Neuronal stem cell (in vitro differentiated cells): Measurements from ENCODE around the gene PCBD1.

Experiments used
- DNase-seq: peaks from one replicate; pipeline ENCODE4 v3.0.0-alpha.2; 2013; ENCODE audit warnings: low spot score
- H2AFZ ChIP-seq: one replicate; pipeline ENCODE4 v1.6.1; 2013; ENCODE audit warnings: mild to moderate bottlenecking, low read length, inconsistent platforms
- H2AK5ac ChIP-seq: 2 replicates; pipeline ENCODE4 v1.6.1; 2013; ENCODE audit warnings: low read depth, mild to moderate bottlenecking, inconsistent platforms, low read length, moderate library complexity, mixed read lengths
- H2BK120ac ChIP-seq: 2 replicates; pipeline ENCODE4 v1.6.1; 2013; ENCODE audit warnings: low read depth, mild to moderate bottlenecking, inconsistent platforms, low read length, moderate library complexity, mixed read lengths
- H2BK12ac ChIP-seq: one replicate; pipeline ENCODE4 v1.6.1; 2013; ENCODE audit warnings: low read length, inconsistent platforms
- H2BK15ac ChIP-seq: 2 replicates; pipeline ENCODE4 v1.6.1; 2013; ENCODE audit warnings: mild to moderate bottlenecking, low read length, inconsistent platforms, mixed read lengths
- H2BK5ac ChIP-seq: one replicate; pipeline ENCODE4 v1.6.1; 2013; ENCODE audit warnings: inconsistent platforms, mild to moderate bottlenecking, low read length, moderate library complexity
- H3K14ac ChIP-seq: one replicate; pipeline ENCODE4 v1.6.1; 2013; ENCODE audit warnings: low read length, inconsistent platforms
- H3K18ac ChIP-seq: 2 replicates; pipeline ENCODE4 v1.6.1; 2013; ENCODE audit warnings: low read length, inconsistent platforms
- H3K23ac ChIP-seq: 2 replicates; pipeline ENCODE4 v1.6.1; 2013; ENCODE audit warnings: low read depth, mild to moderate bottlenecking, mixed read lengths, low read length, inconsistent platforms; ENCODE audit not compliant: poor library complexity
- H3K27ac ChIP-seq: replicated peaks from 3 replicates; pipeline ENCODE4 v1.5.1; 2013; ENCODE audit warnings: low read length, inconsistent platforms
- H3K27me3 ChIP-seq, 3 experiments: 2 replicates each; pipeline ENCODE4 v1.6.1; 2013; ENCODE audit warnings: low read length in 3 of 3, mild to moderate bottlenecking in 2 of 3, inconsistent platforms in 1 of 3, low read depth in 1 of 3, mixed read lengths in 1 of 3, moderate library complexity in 1 of 3; ENCODE audit not compliant: control insufficient read depth in 3 of 3, insufficient read depth in 3 of 3
- H3K36me3 ChIP-seq, 2 donors: replicated peaks in 1 of 2; 2 replicates each; pipeline ENCODE4 v1.6.1; 2013; ENCODE audit warnings: low read length in 2 of 2; ENCODE audit not compliant: control insufficient read depth in 2 of 2, insufficient read depth in 2 of 2
- H3K4ac ChIP-seq: 2 replicates; pipeline ENCODE4 v1.6.1; 2013; ENCODE audit warnings: inconsistent platforms, mild to moderate bottlenecking, low read length, moderate library complexity
- H3K4me1 ChIP-seq, 2 donors: 1 replicate in 1 of 2; 2 replicates in 1 of 2; pipeline ENCODE4 v1.6.1; 2013; ENCODE audit warnings: low read length in 2 of 2, low read depth in 1 of 2; ENCODE audit not compliant: control insufficient read depth in 2 of 2, insufficient read depth in 1 of 2
- H3K4me2 ChIP-seq: one replicate; pipeline ENCODE4 v1.6.1; 2013; ENCODE audit warnings: mild to moderate bottlenecking, low read length, inconsistent platforms; ENCODE audit not compliant: insufficient read depth, poor library complexity, severe bottlenecking
- H3K4me3 ChIP-seq, 2 donors: 2 replicates each; pipeline ENCODE4 v1.5.1; 2013; ENCODE audit warnings: low read length in 2 of 2, mild to moderate bottlenecking in 2 of 2, inconsistent platforms in 1 of 2, moderate library complexity in 1 of 2
- H3K79me1 ChIP-seq: one replicate; pipeline ENCODE4 v1.6.1; 2013; ENCODE audit warnings: low read depth, mild to moderate bottlenecking, inconsistent platforms, low read length, moderate library complexity
- H3K9ac ChIP-seq: one replicate; pipeline ENCODE4 v1.6.1; 2013; ENCODE audit warnings: mild to moderate bottlenecking, low read depth, low read length, inconsistent platforms; ENCODE audit not compliant: poor library complexity
- H3K9me3 ChIP-seq, 2 donors: replicated peaks in 1 of 2; 2 replicates each; pipeline versions ENCODE3 to v1.6.1; 2013; ENCODE audit warnings: low read length in 2 of 2, mild to moderate bottlenecking in 2 of 2, inconsistent platforms in 1 of 2, low read depth in 1 of 2, mixed read lengths in 1 of 2, moderate library complexity in 1 of 2; ENCODE audit not compliant: control insufficient read depth in 2 of 2, insufficient read depth in 1 of 2
- H4K8ac ChIP-seq: one replicate; pipeline ENCODE4 v1.6.1; 2013; ENCODE audit warnings: low read depth, mild to moderate bottlenecking, inconsistent platforms, low read length, moderate library complexity
- H4K91ac ChIP-seq: one replicate; pipeline ENCODE4 v1.6.1; 2013; ENCODE audit warnings: low read length, low read depth, mild to moderate bottlenecking, inconsistent platforms; ENCODE audit not compliant: poor library complexity
- WGBS, 2 donors: extraction: QIAGEN DNeasy Blood & Tissue Kit; methylation state at CpG; one replicate each; pipeline ENCODE4 v1.1.7; 2013; ENCODE audit warnings: missing lambda C conversion rate in 2 of 2, mixed read lengths in 1 of 2; ENCODE audit not compliant: insufficient read length in 2 of 2, insufficient replicate concordance in 1 of 2; ENCODE audit errors: extremely low coverage in 2 of 2; 5-methylcytosine and 5-hydroxymethylcytosine counted together

Gene PCBD1

GRCh38 chr10:70896551-70896950 is 8.2 kb upstream of the PCBD1 start:
- H2BK5ac ChIP-seq, result no peak overlapping the region
- no peak overlapping the region for H2BK120ac ChIP-seq
- no peak overlapping the region for H2BK15ac ChIP-seq
- no peak overlapping the region for H2AFZ ChIP-seq
- H3K27me3 ChIP-seq, result peaks cover 0 to 46% (median 0%) of the 10 kb centered on the region in 3 experiments
- no peaks in the 10 kb centered on the region for H3K4me1 ChIP-seq
- no peak overlapping the region for H3K4me3 ChIP-seq
- no peak overlapping the region for H3K23ac ChIP-seq
- H3K79me1 ChIP-seq, result no peaks in the 10 kb centered on the region
- H2AK5ac ChIP-seq, result no peak overlapping the region
- H3K9me3 ChIP-seq, result no peaks in the 10 kb centered on the region
- H4K8ac ChIP-seq, result no peak overlapping the region
- no peak overlapping the region for H4K91ac ChIP-seq
- no peaks in the 10 kb centered on the region for H3K36me3 ChIP-seq
- WGBS, 2 donors, result no CpG with 5 or more reads among the region's 1 CpG
- no peak overlapping the region for H3K14ac ChIP-seq
- H3K18ac ChIP-seq, result no peak overlapping the region
- no peak overlapping the region for H3K4ac ChIP-seq
- no peak for DNase-seq
- no peak overlapping the region for H3K9ac ChIP-seq
- H2BK12ac ChIP-seq, result no peak overlapping the region
- H3K4me2 ChIP-seq, result no peak overlapping the region
- no peak overlapping the region for H3K27ac ChIP-seq

- no peak overlapping the region for H2BK5ac ChIP-seq
- no peak overlapping the region for H3K27ac ChIP-seq
- no peaks in the 10 kb centered on the region for H3K36me3 ChIP-seq
- H2AK5ac ChIP-seq, result no peak overlapping the region
- no peaks in the 10 kb centered on the region for H3K9me3 ChIP-seq
- peaks cover 0 to 26% (median 0%) of the 10 kb centered on the region in 3 experiments for H3K27me3 ChIP-seq
- no peak overlapping the region for H3K4ac ChIP-seq
- no peak overlapping the region for H2BK15ac ChIP-seq
- no peak overlapping the region for H2BK120ac ChIP-seq
- H3K79me1 ChIP-seq, result no peaks in the 10 kb centered on the region
- H3K23ac ChIP-seq, result no peak overlapping the region
- no peak overlapping the region for H3K4me3 ChIP-seq
- H2BK12ac ChIP-seq, result no peak overlapping the region
- no peak overlapping the region for H3K4me2 ChIP-seq
- H3K14ac ChIP-seq, result no peak overlapping the region
- no CpG with 5 or more reads among the region's 2 CpGs for WGBS, 2 donors
- no peak overlapping the region for H4K91ac ChIP-seq
- no peak overlapping the region for H4K8ac ChIP-seq
- no peak overlapping the region for H3K9ac ChIP-seq
- peaks cover 2 to 4% of the 10 kb centered on the region in 2 donors for H3K4me1 ChIP-seq
- no peak overlapping the region for H2AFZ ChIP-seq
- no peak overlapping the region for H3K18ac ChIP-seq
- DNase-seq, result no peak
Measured at GRCh38 chr10:70894416-70894815, 6.1 kb upstream of the PCBD1 start.

GRCh38 chr10:70893227-70894006 is 5.1 kb upstream of the PCBD1 start:
- H3K9me3 ChIP-seq, result no peaks in the 10 kb centered on the region
- no peak overlapping the region for H3K23ac ChIP-seq
- no peak overlapping the region for H2BK5ac ChIP-seq
- H3K4me3 ChIP-seq, result no peak overlapping the region
- H2BK15ac ChIP-seq, result no peak overlapping the region
- no CpG with 5 or more reads among the region's 10 CpGs for WGBS, 2 donors
- no peaks in the 10 kb centered on the region for H3K36me3 ChIP-seq
- no peak overlapping the region for H2BK120ac ChIP-seq
- no peak for DNase-seq
- no peak overlapping the region for H2BK12ac ChIP-seq
- no peak overlapping the region for H2AK5ac ChIP-seq
- H3K4me2 ChIP-seq, result no peak overlapping the region
- no peaks in the 10 kb centered on the region for H3K79me1 ChIP-seq
- H4K8ac ChIP-seq, result no peak overlapping the region
- peaks cover 5 to 6% of the 10 kb centered on the region in 2 donors for H3K4me1 ChIP-seq
- H3K14ac ChIP-seq, result no peak overlapping the region
- no peak overlapping the region for H4K91ac ChIP-seq
- no peak overlapping the region for H3K4ac ChIP-seq
- H2AFZ ChIP-seq, result no peak overlapping the region
- H3K18ac ChIP-seq, result no peak overlapping the region
- no peak overlapping the region for H3K27ac ChIP-seq
- H3K27me3 ChIP-seq, result peaks cover 0 to 16% (median 0%) of the 10 kb centered on the region in 3 experiments
- H3K9ac ChIP-seq, result no peak overlapping the region

DNA sequence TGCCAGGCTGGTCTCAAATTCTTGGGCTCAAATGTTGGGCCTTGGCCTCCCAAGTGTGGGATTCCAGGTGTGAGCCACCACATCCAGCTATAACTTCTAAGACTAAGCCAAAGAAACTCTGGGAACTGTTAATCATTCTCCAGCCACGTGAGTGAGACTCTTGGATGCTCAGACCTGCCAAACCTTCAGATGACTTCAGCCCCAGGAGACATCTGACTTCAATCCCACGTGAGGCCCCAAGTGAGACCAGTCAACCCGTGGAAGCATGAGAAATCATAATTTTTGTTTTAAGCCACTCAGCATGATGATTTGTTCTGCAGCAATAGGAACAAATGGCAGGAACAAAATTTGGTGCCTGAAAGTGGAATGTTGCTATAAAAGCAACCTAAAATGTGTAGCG is 4.3 kb upstream of the PCBD1 start:
- no peak overlapping the region for H4K8ac ChIP-seq
- H3K14ac ChIP-seq, result no peak overlapping the region
- no peaks in the 10 kb centered on the region for H3K36me3 ChIP-seq
- no peak overlapping the region for H2AK5ac ChIP-seq
- no peak overlapping the region for H3K18ac ChIP-seq
- no peak overlapping the region for H3K23ac ChIP-seq
- H2BK5ac ChIP-seq, result no peak overlapping the region
- H3K9ac ChIP-seq, result no peak overlapping the region
- H3K4me3 ChIP-seq, result no peak overlapping the region
- H3K27me3 ChIP-seq, result peaks cover 0 to 10% (median 0%) of the 10 kb centered on the region in 3 experiments
- H3K9me3 ChIP-seq, result no peaks in the 10 kb centered on the region
- no peak overlapping the region for H3K4me2 ChIP-seq
- H2BK12ac ChIP-seq, result no peak overlapping the region
- H4K91ac ChIP-seq, result no peak overlapping the region
- DNase-seq, result no peak
- peaks cover 5 to 6% of the 10 kb centered on the region in 2 donors for H3K4me1 ChIP-seq
- WGBS, 2 donors, result no CpG with 5 or more reads among the region's 4 CpGs
- no peak overlapping the region for H2BK120ac ChIP-seq
- H3K79me1 ChIP-seq, result no peaks in the 10 kb centered on the region
- no peak overlapping the region for H3K4ac ChIP-seq
- H2BK15ac ChIP-seq, result no peak overlapping the region
- no peak overlapping the region for H2AFZ ChIP-seq
- no peak overlapping the region for H3K27ac ChIP-seq
